Activated CD8-positive, alpha-beta T cell treated with anti-CD3 and anti-CD28 coated beads for 36 hours (primary cell): Measurements from ENCODE around the gene RAD52. TPM values are rescaled to one million over a fixed set of nuclear protein-coding genes. Genes with fewer than 3 reads are reported as not detected.

ENCODE experiments used
- ATAC-seq: fragments of 200-7000 bp; cut with Tn5 transposase; one replicate; pipeline ENCODE4 v1.10.0; 2021; ENCODE audit warnings: mild to moderate bottlenecking, moderate library complexity
- CTCF ChIA-PET: fragments of 350-600 bp; sonication (Branson Sonifier 250); formaldehyde crosslinking; loops from one replicate; lab custom pipeline; 2021; ENCODE audit warnings: antibody characterized with exemption; lab: Charles Lee
- POLR2A ChIA-PET: fragments of 350-600 bp; sonication (Branson Sonifier 250); formaldehyde crosslinking; loops from one replicate; lab custom pipeline; 2021; ENCODE audit warnings: antibody characterized with exemption; lab: Charles Lee
- DNase-seq: peaks from one replicate; pipeline ENCODE4 v3.0.0-alpha.2; 2020
- H3K27ac Mint-ChIP-seq: one replicate; pipeline ENCODE4 v1.8.0; 2021; ENCODE audit warnings: mild to moderate bottlenecking, mixed read lengths
- H3K27me3 Mint-ChIP-seq: one replicate; pipeline ENCODE4 v1.8.0; 2021; ENCODE audit warnings: mixed read lengths
- H3K36me3 Mint-ChIP-seq: one replicate; pipeline ENCODE4 v1.8.0; 2021; ENCODE audit warnings: low read depth, mixed read lengths
- H3K4me1 Mint-ChIP-seq: one replicate; pipeline ENCODE4 v1.8.0; 2021; ENCODE audit warnings: low read depth, mixed read lengths
- H3K4me3 Mint-ChIP-seq: one replicate; pipeline ENCODE4 v1.8.0; 2021; ENCODE audit warnings: mild to moderate bottlenecking, moderate library complexity, mixed read lengths
- H3K9me3 Mint-ChIP-seq: one replicate; pipeline ENCODE4 v1.8.0; 2021; ENCODE audit warnings: mixed read lengths
- CTCF ChIP-seq: fragments of 200-600 bp; IDR thresholded peaks from one replicate; pipeline ENCODE4 v1.8.0; 2022; ENCODE audit warnings: antibody characterized with exemption, mild to moderate bottlenecking
- intact Hi-C: fragments of 100-400 bp; cut with micrococcal nuclease; formaldehyde crosslinking; loops from one replicate; pipeline ENCODE4 v1.10.0; 2022
- total RNA-seq, 2 experiments: library from RNA; stranded (reverse); gene quantifications; one replicate each; pipeline ENCODE4 v1.2.3, GENCODE V29; 2021

The RAD52 gene
- total RNA-seq, 2 experiments from 2014 or later = 14.9 to 16.3 TPM

GRCh38 chr12:954741-955140 is 5.2 kb upstream of the RAD52 start:
- ChIA-PET CTCF (interaction anchor here (2.1 kb wide), 1 partner anchor 138 kb away, joined by 5 read pairs; no protein-coding TSS in a partner anchor), POLR2A (interaction anchor here (0.8 kb wide), 1 partner anchor 68 kb away, joined by 3 read pairs; no protein-coding TSS in a partner anchor)
- Mint-ChIP-seq H3K4me3 (no peak overlapping the region), H3K36me3 (no peaks in the 10 kb centered on the region), H3K9me3 (no peaks in the 10 kb centered on the region), H3K27me3 (no peaks in the 10 kb centered on the region), H3K4me1 (peaks cover 3% of the 10 kb centered on the region), H3K27ac (no peak overlapping the region)
- no peak for TF ChIP-seq CTCF
- DNase-seq (no peak), ATAC-seq (no peak)
- intact Hi-C loops = no loop called here

GRCh38 chr12:953776-954175 is 4.3 kb upstream of the RAD52 start:
- Mint-ChIP-seq H3K36me3 (peaks cover 5% of the 10 kb centered on the region), H3K27ac (no peak overlapping the region), H3K9me3 (no peaks in the 10 kb centered on the region), H3K4me3 (no peak overlapping the region), H3K27me3 (no peaks in the 10 kb centered on the region), H3K4me1 (peaks cover 3% of the 10 kb centered on the region)
- DNase-seq = no peak
- intact Hi-C loops = no loop called here
- no peak for TF ChIP-seq CTCF
- CTCF ChIA-PET = interaction anchor here (2.1 kb wide), 1 partner anchor 139 kb away, joined by 5 read pairs; no protein-coding TSS in a partner anchor
- POLR2A ChIA-PET = interaction anchor here (0.8 kb wide), 1 partner anchor 69 kb away, joined by 3 read pairs; no protein-coding TSS in a partner anchor
- no peak for ATAC-seq

- POLR2A ChIA-PET = no interaction called here
- no peak overlapping the region for H3K27ac Mint-ChIP-seq
- no peaks in the 10 kb centered on the region for H3K27me3 Mint-ChIP-seq
- CTCF ChIA-PET = interaction anchor here (0.8 to 1.8 kb wide), 6 partner anchors 39 to 382 kb away, joined by 3 to 5 read pairs (median 3); no protein-coding TSS in a partner anchor
- H3K36me3 Mint-ChIP-seq = peaks cover 15% of the 10 kb centered on the region
- TF ChIP-seq CTCF = no peak
- H3K4me3 Mint-ChIP-seq = no peak overlapping the region
- peaks cover 1% of the 10 kb centered on the region for H3K9me3 Mint-ChIP-seq
- intact Hi-C loops = no loop called here
- peaks cover 16% of the 10 kb centered on the region for H3K4me1 Mint-ChIP-seq
- DNase-seq (no peak), ATAC-seq (no peak)
Observed at GRCh38 chr12:951176-951575, 1.7 kb upstream of the RAD52 start.

GRCh38 chr12:948238-948637 is 1.3 kb downstream of the RAD52 start:
- H3K4me1 Mint-ChIP-seq = peaks cover 31% of the 10 kb centered on the region
- TF ChIP-seq CTCF = no peak
- H3K27me3 Mint-ChIP-seq = no peaks in the 10 kb centered on the region
- peak overlapping the region; percentile 98 for H3K4me3 Mint-ChIP-seq
- ChIA-PET POLR2A (interaction anchor here (0.6 to 1.5 kb wide), 3 partner anchors 37 to 348 kb away, joined by 3 to 4 read pairs (median 3); no protein-coding TSS in a partner anchor), CTCF (interaction anchor here (0.6 to 1.6 kb wide), 7 partner anchors 9 to 384 kb away, joined by 3 to 16 read pairs (median 6); partner anchors contain the start of gene ERC1)
- ATAC-seq (no peak), DNase-seq (no peak)
- H3K36me3 Mint-ChIP-seq = peaks cover 26% of the 10 kb centered on the region
- intact Hi-C loops = loop anchor here (10.0 kb wide), 1 partner anchor 383 kb away; no protein-coding TSS in a partner anchor
- H3K9me3 Mint-ChIP-seq = peaks cover 1% of the 10 kb centered on the region
- H3K27ac Mint-ChIP-seq = peak overlapping the region; percentile 39

- DNase-seq (no peak), ATAC-seq (no peak)
- ChIA-PET POLR2A (interaction anchor here (0.6 to 1.0 kb wide), 3 partner anchors 40 to 646 kb away, joined by 3 read pairs; no protein-coding TSS in a partner anchor), CTCF (interaction anchor here (0.7 to 1.9 kb wide), 4 partner anchors 38 to 370 kb away, joined by 3 to 6 read pairs (median 4); no protein-coding TSS in a partner anchor)
- Mint-ChIP-seq H3K27me3 (no peaks in the 10 kb centered on the region), H3K36me3 (peaks cover 32% of the 10 kb centered on the region), H3K4me1 (peaks cover 37% of the 10 kb centered on the region), H3K9me3 (peaks cover 1% of the 10 kb centered on the region), H3K27ac (peak overlapping the region; percentile 53), H3K4me3 (peak overlapping the region; percentile 18)
- intact Hi-C loops = loop anchor here (10.0 kb wide), 1 partner anchor 382 kb away; no protein-coding TSS in a partner anchor
- TF ChIP-seq CTCF = no peak
Observed at GRCh38 chr12:946631-947030, 2.9 kb downstream of the RAD52 start.
